Astrocyte (in vitro differentiated cells and primary cell): Measurements from ENCODE around the gene APPBP2. TPM values are rescaled to one million over a fixed set of nuclear protein-coding genes. Genes with fewer than 3 reads are reported as not detected.

ENCODE experiments used
- DNase-seq: peaks from one replicate; pipeline ENCODE4 v3.0.0-alpha.2; 2010; ENCODE audit warnings: low read depth
- FAIRE-seq: peaks from 2 replicates; lab custom pipeline; 2011; peaks lifted over from hg19 to GRCh38; lab: Jason Lieb, UNC
- H2AFZ ChIP-seq: 2 replicates; pipeline ENCODE4 v1.6.0; 2012; ENCODE audit warnings: low read depth, low read length, inconsistent platforms
- H3K27ac ChIP-seq: 2 replicates; pipeline ENCODE4 v1.5.1; 2011; ENCODE audit warnings: low read depth, low read length, inconsistent platforms
- H3K27me3 ChIP-seq: 2 replicates; pipeline ENCODE4 v1.6.0; 2011; ENCODE audit warnings: low read length, inconsistent platforms; ENCODE audit not compliant: insufficient read depth
- H3K36me3 ChIP-seq: 2 replicates; pipeline ENCODE4 v1.5.1; 2011; ENCODE audit warnings: low read length, inconsistent platforms; ENCODE audit not compliant: insufficient read depth
- H3K4me1 ChIP-seq: 2 replicates; pipeline ENCODE4 v1.5.1; 2011; ENCODE audit warnings: low read length, inconsistent platforms; ENCODE audit not compliant: insufficient read depth
- H3K4me2 ChIP-seq: 2 replicates; pipeline ENCODE4 v1.6.0; 2012; ENCODE audit warnings: low read length, inconsistent platforms
- H3K4me3 ChIP-seq: 2 replicates; pipeline ENCODE4 v1.5.1; 2011; ENCODE audit warnings: low read depth, mild to moderate bottlenecking, low read length, inconsistent platforms; ENCODE audit not compliant: insufficient read depth
- H3K79me2 ChIP-seq: 2 replicates; pipeline ENCODE4 v1.6.0; 2012; ENCODE audit warnings: mild to moderate bottlenecking, low read length, inconsistent platforms; ENCODE audit not compliant: insufficient read depth
- H3K9ac ChIP-seq: 2 replicates; pipeline ENCODE4 v1.6.0; 2012; ENCODE audit warnings: mild to moderate bottlenecking, low read length, inconsistent platforms
- H3K9me3 ChIP-seq: 2 replicates; pipeline ENCODE4 v1.5.1; 2012; ENCODE audit warnings: low read depth, mild to moderate bottlenecking, low read length, inconsistent platforms; ENCODE audit not compliant: insufficient read depth
- H4K20me1 ChIP-seq: 2 replicates; pipeline ENCODE4 v1.6.0; 2012; ENCODE audit warnings: low read length, inconsistent platforms; ENCODE audit not compliant: insufficient read depth
- H3K27ac Mint-ChIP-seq: one replicate; pipeline ENCODE4 v1.8.0; 2021; ENCODE audit warnings: mild to moderate bottlenecking, mixed read lengths; ENCODE audit not compliant: unreplicated experiment
- H3K27me3 Mint-ChIP-seq: one replicate; pipeline ENCODE4 v1.8.0; 2021; ENCODE audit warnings: low read depth, mixed read lengths; ENCODE audit not compliant: unreplicated experiment
- H3K36me3 Mint-ChIP-seq: one replicate; pipeline ENCODE4 v1.8.0; 2021; ENCODE audit warnings: low read depth, mixed read lengths; ENCODE audit not compliant: unreplicated experiment
- H3K4me1 Mint-ChIP-seq: one replicate; pipeline ENCODE4 v1.8.0; 2021; ENCODE audit warnings: low read depth, mixed read lengths; ENCODE audit not compliant: unreplicated experiment
- H3K4me3 Mint-ChIP-seq: one replicate; pipeline ENCODE4 v1.8.0; 2021; ENCODE audit warnings: mild to moderate bottlenecking, moderate library complexity, mixed read lengths; ENCODE audit not compliant: unreplicated experiment
- H3K9me3 Mint-ChIP-seq: one replicate; pipeline ENCODE4 v1.8.0; 2021; ENCODE audit warnings: mild to moderate bottlenecking, mixed read lengths; ENCODE audit not compliant: unreplicated experiment
- CTCF ChIP-seq: IDR thresholded peaks from 2 replicates; pipeline ENCODE4 v1.5.1; 2011; ENCODE audit warnings: low read depth, mild to moderate bottlenecking, inconsistent platforms, low read length, moderate library complexity; ENCODE audit not compliant: insufficient read depth
- EZH2 ChIP-seq: IDR thresholded peaks from 2 replicates; pipeline ENCODE4 v1.6.1; 2012; ENCODE audit warnings: mild to moderate bottlenecking, low read length, inconsistent platforms; ENCODE audit not compliant: insufficient read depth
- total RNA-seq: library from RNA; stranded (reverse); gene quantifications from 2 replicates; pipeline ENCODE4 v1.2.1, GENCODE V29; 2021

APPBP2 gene
- total RNA-seq, 1 donor from 2014 or later = 53.3 TPM

GRCh38 chr17:60426596-60426995 is 99.4 kb downstream of the APPBP2 start:
- H3K36me3 ChIP-seq = no peaks in the 10 kb centered on the region
- peaks cover 4% of the 10 kb centered on the region for H3K9me3 Mint-ChIP-seq
- TF ChIP-seq CTCF = no peak
- no peak for TF ChIP-seq EZH2

GRCh38 chr17:60425626-60426025 is 100.4 kb downstream of the APPBP2 start:
- H3K27ac Mint-ChIP-seq = no peak overlapping the region
- H3K79me2 ChIP-seq = no peaks in the 10 kb centered on the region

More at GRCh38 chr17:60426596-60426995, 99.4 kb downstream of the APPBP2 start:
- Histone ChIP-seq H2AFZ (no peak overlapping the region), H3K27me3 (peaks cover 2% of the 10 kb centered on the region), H3K79me2 (no peaks in the 10 kb centered on the region), H3K9me3 (no peaks in the 10 kb centered on the region), H3K4me2 (no peak overlapping the region), H3K9ac (no peak overlapping the region), H4K20me1 (no peaks in the 10 kb centered on the region), H3K4me1 (no peaks in the 10 kb centered on the region), H3K4me3 (no peak overlapping the region), H3K27ac (no peak overlapping the region)
- no peak for FAIRE-seq
- no peak for DNase-seq
- Mint-ChIP-seq H3K27me3 (peaks cover 21% of the 10 kb centered on the region), H3K4me1 (no peaks in the 10 kb centered on the region), H3K27ac (no peak overlapping the region), H3K36me3 (peaks cover 4% of the 10 kb centered on the region), H3K4me3 (no peak overlapping the region)

More at GRCh38 chr17:60425626-60426025, 100.4 kb downstream of the APPBP2 start:
- H4K20me1 ChIP-seq = no peaks in the 10 kb centered on the region
- Mint-ChIP-seq H3K27me3 (peaks cover 18% of the 10 kb centered on the region), H3K36me3 (no peaks in the 10 kb centered on the region), H3K4me3 (no peak overlapping the region), H3K4me1 (no peaks in the 10 kb centered on the region), H3K9me3 (no peaks in the 10 kb centered on the region)
- no peaks in the 10 kb centered on the region for H3K9me3 ChIP-seq
- DNase-seq (no peak), FAIRE-seq (no peak)
- no peak for TF ChIP-seq EZH2
- TF ChIP-seq CTCF = no peak
- no peak overlapping the region for H3K9ac ChIP-seq
- no peak overlapping the region for H3K4me3 ChIP-seq
- H3K4me1 ChIP-seq = peaks cover 2% of the 10 kb centered on the region
- H3K27ac ChIP-seq = no peak overlapping the region
- no peak overlapping the region for H2AFZ ChIP-seq
- peaks cover 2% of the 10 kb centered on the region for H3K27me3 ChIP-seq
- H3K36me3 ChIP-seq = no peaks in the 10 kb centered on the region
- H3K4me2 ChIP-seq = no peak overlapping the region
